GM12864 (cell line): ENCODE measurements around the gene NEAT1.
A peak's percentile ranks its signal among the peaks of the same experiment; 100 is the strongest.
"Not testable (repeated sequence)": the region's sequence is repeated elsewhere in the genome, so short reads cannot be mapped to it uniquely, and the experiment has no call there.

Experiments
- DNase-seq: peaks from one replicate; pipeline ENCODE4 v3.0.0-alpha.2; 2011; ENCODE audit warnings: low read depth
- H3K4me3 ChIP-seq: 2 replicates; pipeline ENCODE4 v1.5.1; 2011; ENCODE audit warnings: mild to moderate bottlenecking, low read depth, low read length, control low read depth
- CTCF ChIP-seq: IDR thresholded peaks from 2 replicates; pipeline ENCODE4 v1.5.1; 2011; ENCODE audit warnings: low read depth, mild to moderate bottlenecking, moderate library complexity, low read length, control low read depth, inconsistent platforms; ENCODE audit errors: missing control alignments

The NEAT1 gene

GRCh38 chr11:65467306-65467705, 44.7 kb downstream of the NEAT1 start:
- peak; percentile 12 for TF ChIP-seq CTCF
- H3K4me3 ChIP-seq, DNase-seq: not testable (repeated sequence)

- no peak overlapping the region for H3K4me3 ChIP-seq
- DNase-seq = no peak
- peak; percentile 74 for TF ChIP-seq CTCF
These were observed 46.3 kb downstream of the NEAT1 start for GRCh38 chr11:65468874-65469333.

GRCh38 chr11:65470433-65471049, 47.9 kb downstream of the NEAT1 start:
- no peak for TF ChIP-seq CTCF
- no peak overlapping the region for H3K4me3 ChIP-seq
- DNase-seq = no peak

- peak overlapping the region; percentile 13; the same call in 1 of the 2 replicates for H3K4me3 ChIP-seq
- DNase-seq = no peak
- TF ChIP-seq CTCF = peak; percentile 60
These were observed 48.9 kb downstream of the NEAT1 start for GRCh38 chr11:65471447-65471891.

- not testable (repeated sequence) for DNase-seq, H3K4me3 ChIP-seq
These were observed 50.1 kb downstream of the NEAT1 start for GRCh38 chr11:65472588-65473277.

GRCh38 chr11:65473278-65473860, 50.8 kb downstream of the NEAT1 start:
- no peak for DNase-seq
- TF ChIP-seq CTCF = no peak

GRCh38 chr11:65474864-65475263, 52.3 kb downstream of the NEAT1 start:
- TF ChIP-seq CTCF = no peak
- no peak overlapping the region for H3K4me3 ChIP-seq
- no peak for DNase-seq

More at GRCh38 chr11:65473278-65473860, 50.8 kb downstream of the NEAT1 start:
- H3K4me3 ChIP-seq = no peak overlapping the region
